A172 (cell line): Measurements from ENCODE around the gene SLC24A4. TPM values are rescaled to one million over a fixed set of nuclear protein-coding genes. Genes with fewer than 3 reads are reported as not detected.
A peak's percentile ranks its signal among the peaks of the same experiment; 100 is the strongest.

Experiments used
- DNase-seq: peaks from one replicate; pipeline ENCODE4 v3.0.0-alpha.2; 2015; ENCODE audit warnings: low spot score
- total RNA-seq: library from RNA; depleted of rRNA; stranded (reverse); fragments of >200 nt; shearing (Covaris generic); gene quantifications from 2 replicates; pipeline ENCODE4 v1.2.3, GENCODE V29; 2014

Gene SLC24A4
- total RNA-seq, 1 experiment from 2014 or later: not detected

GRCh38 chr14:92520102-92521057, 197.4 kb downstream of the SLC24A4 start:
- DNase-seq: no peak

DNA sequence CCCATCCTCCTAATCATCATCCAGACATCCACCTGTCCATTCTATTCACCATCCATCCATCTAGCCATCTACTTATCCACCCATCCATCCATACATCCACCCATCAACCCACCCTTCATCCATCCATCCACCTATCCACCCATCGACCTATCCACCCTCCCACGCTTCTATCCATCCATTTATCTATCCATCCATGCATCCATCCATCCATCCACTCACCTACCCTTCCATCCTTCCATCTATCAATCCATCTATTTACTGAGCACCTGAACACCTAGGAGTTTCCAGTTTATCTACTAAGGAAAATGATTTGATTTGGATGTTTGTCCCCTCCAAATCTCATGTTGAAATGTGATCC, 198.1 kb downstream of the SLC24A4 start:
- DNase-seq: no peak

GRCh38 chr14:92523752-92524151, 200.8 kb downstream of the SLC24A4 start:
- DNase-seq: no peak

DNA sequence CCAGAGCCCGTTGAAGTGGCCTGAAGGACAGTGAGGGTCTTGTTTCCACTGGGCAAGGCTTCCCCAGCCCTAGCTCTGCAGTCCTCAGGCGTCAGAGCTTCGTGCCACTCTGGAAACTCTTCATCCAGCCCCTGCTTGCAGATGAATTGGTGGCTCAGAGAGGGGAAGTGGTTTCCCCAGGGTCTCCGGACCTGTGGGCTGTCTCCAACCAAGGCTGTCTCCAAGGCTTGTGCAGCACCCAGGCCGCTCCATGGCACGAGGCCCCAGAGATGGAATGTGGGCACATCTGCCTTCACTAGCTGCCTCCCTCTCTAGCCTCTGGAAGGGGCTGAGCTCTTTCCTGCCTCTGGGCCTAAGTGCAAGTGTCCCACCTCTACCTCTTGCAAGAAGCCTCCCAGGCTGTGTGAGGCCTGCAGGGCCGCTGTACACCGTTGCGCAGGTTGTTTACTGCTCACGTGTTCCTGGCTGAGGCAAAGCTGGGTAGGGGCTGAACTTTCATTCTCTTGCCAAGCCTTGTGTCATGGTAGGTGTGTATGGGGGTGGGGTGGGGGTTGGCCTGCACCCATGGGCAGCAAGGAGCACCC, 201.7 kb downstream of the SLC24A4 start:
- DNase-seq: no peak

- no peak for DNase-seq
Observed at GRCh38 chr14:92525322-92526095, 202.5 kb downstream of the SLC24A4 start.

DNA sequence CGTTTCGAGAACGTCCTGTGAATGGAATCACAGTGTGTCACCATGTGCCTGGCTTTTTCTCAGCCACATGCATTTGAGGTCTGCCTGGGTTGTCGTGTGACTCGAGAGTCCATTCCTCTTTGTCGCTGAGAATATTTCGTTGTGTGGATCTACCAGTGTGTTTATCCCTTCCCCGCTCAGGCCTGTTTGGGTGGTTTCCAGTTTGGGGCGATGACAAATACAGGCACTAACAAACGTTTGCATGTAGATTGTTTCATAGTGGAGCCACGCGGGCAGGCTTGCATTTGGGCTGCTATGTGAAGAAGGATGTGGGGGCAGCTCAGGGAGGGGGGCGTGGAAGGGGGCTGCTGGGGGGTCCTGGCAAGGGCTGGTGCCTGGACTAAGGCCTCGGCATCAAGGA, 204.8 kb downstream of the SLC24A4 start:
- DNase-seq: no peak

DNA sequence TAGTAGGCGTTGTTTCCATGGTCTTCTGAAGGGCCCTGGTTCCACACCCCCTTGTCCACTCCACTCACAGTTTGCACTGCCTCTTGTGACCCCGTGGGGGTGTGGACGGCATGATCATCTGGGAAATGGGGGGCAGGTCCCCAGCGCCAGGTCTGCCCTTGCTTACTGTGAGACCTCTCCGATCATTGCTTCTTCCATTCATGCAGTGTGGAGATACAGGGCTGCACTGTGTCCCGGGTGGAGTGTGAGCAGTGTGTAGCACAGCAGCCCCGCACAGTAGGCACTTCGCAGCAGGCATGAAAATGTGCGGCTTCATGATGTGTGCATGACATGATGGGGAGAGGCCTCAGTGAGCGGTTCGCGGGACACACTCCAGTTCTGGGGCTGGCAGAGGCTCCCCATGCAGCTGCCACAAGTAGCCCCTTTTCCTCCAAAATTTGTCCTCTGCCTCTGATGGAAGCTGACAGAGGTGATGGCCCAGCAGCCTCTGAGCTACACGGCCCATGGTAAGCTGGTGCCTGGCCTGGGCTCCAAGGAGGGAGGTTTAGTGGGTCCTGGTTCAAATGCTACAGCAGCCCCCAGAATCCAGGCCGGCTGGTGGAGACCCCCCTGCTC, 205.6 kb downstream of the SLC24A4 start:
- no peak for DNase-seq

DNA sequence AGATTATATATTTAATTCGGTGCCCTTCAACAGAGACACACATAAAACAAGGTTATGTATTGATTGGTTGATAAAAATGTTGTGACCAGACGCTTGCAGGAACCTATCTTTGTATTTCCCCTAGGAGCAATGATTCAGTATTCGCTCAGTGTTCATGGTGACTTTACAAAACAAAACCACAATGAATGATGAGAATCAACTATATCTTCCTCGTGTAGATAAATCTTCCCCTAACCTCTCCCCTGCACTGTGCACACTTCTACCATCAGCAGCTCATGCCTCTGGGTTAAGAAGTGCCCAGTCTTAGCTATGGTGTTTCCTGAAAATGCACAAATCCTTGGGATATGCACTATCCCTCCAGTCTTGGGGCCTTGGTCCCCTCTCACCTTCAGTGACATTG, 206.9 kb downstream of the SLC24A4 start:
- no peak for DNase-seq

GRCh38 chr14:92531106-92531873, 208.3 kb downstream of the SLC24A4 start:
- peak; percentile 14 for DNase-seq

- no peak for DNase-seq
Observed at GRCh38 chr14:92532490-92533163, 209.7 kb downstream of the SLC24A4 start.

DNA sequence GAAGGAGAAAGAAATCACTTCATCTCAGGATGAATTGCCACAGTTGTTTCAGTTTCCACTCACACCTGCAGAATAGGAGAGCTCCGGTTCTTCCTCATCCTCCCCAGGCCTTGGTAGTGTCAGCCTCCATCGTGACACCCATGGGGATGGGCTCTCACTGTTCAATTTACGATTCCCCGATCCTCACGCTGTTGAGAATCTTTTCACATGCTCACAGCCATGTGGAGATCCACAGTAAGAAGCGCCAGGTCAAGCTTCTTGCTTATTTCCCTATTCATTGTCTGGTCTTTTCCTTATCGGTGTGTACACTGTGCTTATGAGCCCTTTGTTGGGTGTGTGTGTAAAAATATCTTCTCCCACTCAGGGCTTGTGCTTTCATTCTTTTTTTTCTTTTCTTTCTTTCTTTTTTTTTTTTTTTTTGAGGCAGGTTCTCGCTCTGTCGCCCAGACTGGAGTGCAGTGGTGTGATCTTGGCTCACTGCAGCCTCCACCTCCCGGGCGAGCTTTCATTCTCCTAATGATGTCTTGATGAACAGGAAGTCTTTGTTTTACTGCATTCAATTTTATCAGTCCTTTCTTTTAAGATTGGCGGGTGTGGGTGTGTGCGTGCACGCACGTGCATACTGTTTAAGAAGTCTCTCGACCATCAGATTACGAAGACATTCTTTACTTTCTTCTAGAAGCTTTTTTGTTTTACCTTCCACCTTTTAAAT, 212.1 kb downstream of the SLC24A4 start:
- no peak for DNase-seq

GRCh38 chr14:92536231-92536630, 213.3 kb downstream of the SLC24A4 start:
- DNase-seq: peak; percentile 21

DNA sequence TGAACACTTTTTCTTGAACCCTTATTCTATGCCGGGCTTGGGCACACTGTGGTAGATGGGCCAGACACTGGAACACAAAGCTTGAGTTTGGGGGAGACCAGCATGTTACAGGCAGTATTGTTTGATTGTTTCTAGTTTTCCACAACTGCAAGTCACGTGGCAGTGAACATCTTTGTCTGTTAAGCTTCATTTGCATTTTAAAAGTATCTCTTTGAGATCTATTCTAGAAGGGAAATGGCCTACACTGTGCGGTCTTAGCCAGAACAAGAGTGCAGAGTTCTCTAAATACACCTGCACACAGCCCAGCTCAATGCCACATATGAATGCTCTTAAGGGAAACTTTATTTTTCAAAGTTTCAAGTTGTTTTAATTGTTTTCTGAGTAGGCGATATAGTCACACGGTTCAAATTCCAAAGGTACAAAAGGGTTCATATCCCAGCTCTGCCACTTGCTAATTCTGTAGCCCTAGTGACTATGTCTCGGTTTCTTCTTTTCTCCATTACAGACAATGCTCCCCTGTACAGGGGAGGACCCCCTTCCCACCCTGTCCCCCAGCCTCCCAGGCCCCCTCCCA, 215.5 kb downstream of the SLC24A4 start:
- DNase-seq: no peak

DNA sequence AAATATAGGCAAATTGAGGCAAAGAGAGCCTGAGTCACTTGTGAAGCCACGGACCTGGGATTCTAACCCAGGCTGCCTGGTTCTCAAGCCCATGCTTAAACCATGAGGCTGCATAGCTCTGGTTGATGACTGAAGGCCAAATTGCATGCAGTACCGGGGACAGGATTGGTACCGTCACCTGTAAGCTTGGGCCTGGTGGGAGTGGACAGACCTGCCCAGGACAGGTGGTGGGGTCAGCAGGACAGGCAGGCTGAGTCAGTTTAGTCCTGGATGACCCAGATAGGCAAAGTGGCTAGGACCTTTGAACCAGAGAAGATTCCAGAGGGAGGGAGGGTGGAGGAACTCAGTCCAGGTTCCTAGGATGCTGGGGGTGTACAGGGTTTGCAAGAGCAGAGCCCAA, 216.5 kb downstream of the SLC24A4 start:
- DNase-seq: no peak

DNA sequence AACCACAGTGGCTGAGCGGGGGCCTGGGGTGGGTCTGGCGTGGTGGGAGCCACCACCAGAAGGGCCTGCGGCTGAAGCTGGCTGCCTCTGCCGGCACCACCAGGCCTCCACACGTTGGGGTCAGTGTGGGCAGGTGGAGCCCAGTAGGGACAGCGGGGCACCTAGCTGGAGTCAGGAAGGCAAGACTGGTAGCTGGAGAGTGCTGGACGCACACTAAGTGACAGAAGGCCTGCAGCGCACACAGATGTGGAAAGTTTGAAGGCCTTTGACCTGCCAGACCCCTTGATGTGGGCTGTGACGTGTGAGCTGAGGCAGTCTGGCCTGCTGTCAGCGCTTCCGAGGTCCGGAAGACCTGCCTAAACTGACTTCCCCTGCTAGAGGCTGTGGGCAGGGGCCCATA, 216.9 kb downstream of the SLC24A4 start:
- DNase-seq: no peak

DNA sequence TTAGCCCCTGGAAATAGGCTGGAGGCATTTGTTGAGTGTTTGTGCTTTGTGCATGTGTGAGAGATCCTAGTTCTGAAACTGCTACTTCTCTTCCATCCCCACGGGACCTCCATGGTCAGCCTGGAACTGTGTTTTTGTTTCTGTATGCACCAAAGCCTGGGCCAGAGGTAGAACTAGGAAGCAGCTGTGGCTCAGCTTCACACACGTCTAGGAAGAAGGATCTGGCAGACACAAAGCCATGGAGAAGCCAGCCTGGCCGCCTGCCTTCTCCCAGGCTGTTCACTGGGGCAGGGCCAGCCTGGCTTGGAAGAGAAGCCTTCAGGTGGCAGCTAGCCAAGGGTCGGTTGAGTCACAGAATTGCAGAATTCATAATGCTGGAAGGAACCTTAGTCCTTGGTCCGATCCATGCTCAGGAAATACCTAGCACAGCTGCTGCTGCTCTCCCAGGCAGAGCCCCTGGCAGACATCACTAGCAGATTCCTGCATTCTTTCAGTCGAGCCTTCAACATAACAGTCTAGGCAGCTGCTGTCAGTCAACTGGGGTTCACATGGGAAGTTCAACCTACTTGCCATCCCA, 217.6 kb downstream of the SLC24A4 start:
- peak; percentile 88 for DNase-seq

- DNase-seq: no peak
Observed at GRCh38 chr14:92542766-92543554, 220.0 kb downstream of the SLC24A4 start.

DNA sequence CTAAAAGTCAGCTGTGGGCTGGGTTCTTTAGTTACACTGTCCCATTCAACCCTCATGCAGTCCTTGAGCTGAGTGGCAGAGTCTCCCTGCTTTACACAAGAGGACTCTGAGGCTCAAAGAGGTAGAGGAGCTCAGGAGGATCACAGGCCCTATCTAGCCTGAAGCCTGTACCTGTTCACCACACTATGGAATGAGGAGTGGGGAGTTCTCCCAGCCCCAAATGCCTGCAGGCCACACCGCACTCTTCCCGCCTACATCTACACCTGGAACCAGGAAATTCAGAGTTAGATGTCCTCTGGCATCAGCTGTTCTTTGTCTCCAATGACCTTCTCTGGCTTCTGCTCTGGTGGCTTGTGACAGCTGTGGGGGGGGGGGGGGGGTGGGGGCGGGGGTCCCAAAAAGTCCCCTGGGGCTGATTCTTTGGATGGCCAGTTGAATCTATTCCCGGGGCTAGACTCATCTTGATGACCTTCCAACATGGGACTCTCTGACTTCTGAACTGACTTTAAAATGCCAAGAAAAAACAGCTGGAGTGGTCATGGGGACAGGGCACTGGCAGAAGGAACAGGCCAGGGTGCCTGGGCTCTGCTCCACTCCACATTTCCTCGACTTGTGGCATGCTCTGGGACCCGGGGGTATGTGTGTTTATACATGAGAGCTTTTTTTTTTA, 221.2 kb downstream of the SLC24A4 start:
- DNase-seq: no peak
